ENCODE measurements around the gene ZNF575.

The ZNF575 gene

GRCh38 chr19:43581467-43581866 lies 48.5 kb downstream of the ZNF575 start:
- H3K27ac ChIP-seq: no peak overlapping the region
- TF ChIP-seq ZFX (IDR thresholded peaks at IDR 0.05) (no peak), CTCF (conservative IDR thresholded peaks at IDR 0.05) (no peak)

- no peak for TF ChIP-seq ZFX (IDR thresholded peaks at IDR 0.05)
- no peak for TF ChIP-seq CTCF (conservative IDR thresholded peaks at IDR 0.05)
- no peak overlapping the region for H3K27ac ChIP-seq
These were observed 49.5 kb downstream of the ZNF575 start for GRCh38 chr19:43582495-43582894.

- no peak overlapping the region for H3K27ac ChIP-seq
- TF ChIP-seq CTCF (conservative IDR thresholded peaks at IDR 0.05) (no peak), ZFX (IDR thresholded peaks at IDR 0.05) (no peak)
These were observed 51.5 kb downstream of the ZNF575 start for GRCh38 chr19:43584484-43584883.

All from C4-2B (cell line).